GM12873 (cell line): Measurements from ENCODE around the gene FBXW8.

Experiments used
- CTCF ChIP-seq: IDR thresholded peaks from 2 replicates; pipeline ENCODE4 v1.5.1; 2012; ENCODE audit warnings: low read depth, mild to moderate bottlenecking, moderate library complexity, low read length, control low read depth; ENCODE audit not compliant: insufficient read depth; ENCODE audit errors: missing control alignments

FBXW8 gene

GRCh38 chr12:117026921-117027250, 116.1 kb downstream of the FBXW8 start:
- TF ChIP-seq CTCF: no peak

- no peak for TF ChIP-seq CTCF
Observed at GRCh38 chr12:117027251-117028086, 116.7 kb downstream of the FBXW8 start.

GRCh38 chr12:117028254-117028653, 117.5 kb downstream of the FBXW8 start:
- no peak for TF ChIP-seq CTCF

- no peak for TF ChIP-seq CTCF
Observed at GRCh38 chr12:117030187-117030900, 119.6 kb downstream of the FBXW8 start.

GRCh38 chr12:117031843-117032592, 121.3 kb downstream of the FBXW8 start:
- TF ChIP-seq CTCF: no peak

- no peak for TF ChIP-seq CTCF
Observed at GRCh38 chr12:117032593-117033381, 122.0 kb downstream of the FBXW8 start.
